Activated CD4-positive, CD25-positive, alpha-beta regulatory T cell treated with anti-CD3 and anti-CD28 coated beads, Interleukin-2, amount 50 U/mL, for 24 hours (primary cell): Measurements from ENCODE around the gene SPRING1.

Experiments used
- ATAC-seq, 2 donors: fragments of 150-1000 bp; cut with Tn5 transposase; one replicate each; pipeline ENCODE4 v1.10.0; 2021; ENCODE audit warnings: mild to moderate bottlenecking in 1 of 2, moderate library complexity in 1 of 2

SPRING1 gene

GRCh38 chr12:116708826-116709756 lies 28.8 kb downstream of the SPRING1 start:
- peak in 1 of 2 donors; percentile 60 for ATAC-seq

GRCh38 chr12:116707751-116708150 lies 30.1 kb downstream of the SPRING1 start:
- no peak for ATAC-seq

- peak in 1 of 2 donors; percentile 24 for ATAC-seq
These were observed 34.6 kb downstream of the SPRING1 start for GRCh38 chr12:116703214-116703795.

GRCh38 chr12:116701432-116701831 lies 36.4 kb downstream of the SPRING1 start:
- no peak for ATAC-seq

- ATAC-seq = no peak
These were observed 37.8 kb downstream of the SPRING1 start for GRCh38 chr12:116700066-116700465.

- no peak for ATAC-seq
These were observed 39.3 kb downstream of the SPRING1 start for GRCh38 chr12:116698554-116699075.

GRCh38 chr12:116698116-116698515 lies 39.8 kb downstream of the SPRING1 start:
- no peak for ATAC-seq

- ATAC-seq = no peak
These were observed 40.2 kb downstream of the SPRING1 start for GRCh38 chr12:116697716-116698115.

GRCh38 chr12:116697305-116697704 lies 40.6 kb downstream of the SPRING1 start:
- peak in 1 of 2 donors; percentile 36 for ATAC-seq

GRCh38 chr12:116695464-116695725 lies 42.5 kb downstream of the SPRING1 start:
- no peak for ATAC-seq

GRCh38 chr12:116694653-116695463 lies 43.0 kb downstream of the SPRING1 start:
- ATAC-seq = no peak

- no peak for ATAC-seq
These were observed 44.3 kb downstream of the SPRING1 start for GRCh38 chr12:116693286-116694227.

GRCh38 chr12:116692605-116693004 lies 45.3 kb downstream of the SPRING1 start:
- ATAC-seq = no peak

- ATAC-seq = no peak
These were observed 46.2 kb downstream of the SPRING1 start for GRCh38 chr12:116691636-116692035.

GRCh38 chr12:116691205-116691604 lies 46.7 kb downstream of the SPRING1 start:
- no peak for ATAC-seq

- ATAC-seq = no peak
These were observed 47.7 kb downstream of the SPRING1 start for GRCh38 chr12:116689979-116690744.

GRCh38 chr12:116689521-116689920 lies 48.3 kb downstream of the SPRING1 start:
- no peak for ATAC-seq
